HUES48 (cell line): Measurements from ENCODE around the gene FRRS1L.

Experiments used
- H3K27ac ChIP-seq: one replicate; pipeline ENCODE4 v1.7.0; 2013; ENCODE audit warnings: low read depth, low read length, inconsistent platforms
- H3K27me3 ChIP-seq: 2 replicates; pipeline ENCODE4 v1.6.1; 2013; ENCODE audit warnings: mild to moderate bottlenecking, low read length; ENCODE audit not compliant: control insufficient read depth, insufficient read depth
- H3K36me3 ChIP-seq: 2 replicates; pipeline ENCODE4 v1.6.1; 2013; ENCODE audit warnings: low read length; ENCODE audit not compliant: control insufficient read depth, insufficient read depth
- H3K4me1 ChIP-seq: 2 replicates; pipeline ENCODE4 v1.6.1; 2013; ENCODE audit warnings: mild to moderate bottlenecking, low read length; ENCODE audit not compliant: control insufficient read depth, insufficient read depth
- H3K4me3 ChIP-seq: 2 replicates; pipeline ENCODE4 v1.5.1; 2013; ENCODE audit warnings: mild to moderate bottlenecking, low read depth, low read length
- H3K9ac ChIP-seq: 2 replicates; pipeline ENCODE4 v1.6.1; 2013; ENCODE audit warnings: mild to moderate bottlenecking, low read depth, low read length, moderate library complexity
- H3K9me3 ChIP-seq: 2 replicates; pipeline ENCODE4 v1.6.1; 2013; ENCODE audit warnings: low read length; ENCODE audit not compliant: control insufficient read depth, insufficient read depth

Gene FRRS1L

DNA sequence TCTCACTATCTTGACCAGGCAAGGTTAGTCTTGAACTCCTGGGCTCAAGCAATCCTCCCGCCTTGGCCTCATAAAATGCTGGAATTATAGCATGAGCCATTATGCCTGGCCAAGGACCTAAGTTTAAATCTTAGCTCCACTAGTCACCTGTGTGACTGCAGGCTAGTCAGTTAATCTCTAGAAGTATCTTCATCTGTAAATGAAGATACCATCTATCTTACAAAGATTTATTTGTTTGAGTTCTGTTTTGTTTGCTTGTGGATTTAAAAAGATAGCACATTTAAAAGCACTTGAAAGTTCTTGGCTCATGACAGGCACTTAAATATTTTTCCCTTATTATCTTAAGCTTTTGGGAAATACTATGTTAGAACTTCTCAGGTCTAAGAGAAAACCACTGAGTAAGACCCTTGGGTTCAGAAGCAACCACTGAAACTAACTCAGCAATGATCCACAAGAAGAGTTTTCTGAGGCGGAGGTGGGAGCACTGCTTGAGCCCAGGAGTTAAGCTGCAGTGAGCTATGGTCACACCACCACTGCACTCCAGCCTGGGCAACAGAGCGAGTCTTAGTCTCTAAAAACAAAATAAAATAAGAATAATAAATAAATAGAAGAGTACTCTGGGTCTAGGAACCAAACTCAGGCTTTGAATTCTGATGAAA, 66.4 kb downstream of the FRRS1L start:
- Histone ChIP-seq H3K9ac (no peak overlapping the region), H3K27me3 (no peaks in the 10 kb centered on the region), H3K4me1 (peaks cover 21% of the 10 kb centered on the region), H3K4me3 (no peak overlapping the region), H3K36me3 (peaks cover 33% of the 10 kb centered on the region), H3K9me3 (no peaks in the 10 kb centered on the region), H3K27ac (no peak overlapping the region)

GRCh38 chr9:109098960-109099308, 68.1 kb downstream of the FRRS1L start:
- peak overlapping the region; percentile 5 for H3K27ac ChIP-seq
- H3K9ac ChIP-seq: no peak overlapping the region
- H3K4me3 ChIP-seq: no peak overlapping the region
- no peaks in the 10 kb centered on the region for H3K9me3 ChIP-seq
- peaks cover 21% of the 10 kb centered on the region for H3K4me1 ChIP-seq
- peaks cover 35% of the 10 kb centered on the region for H3K36me3 ChIP-seq
- H3K27me3 ChIP-seq: no peaks in the 10 kb centered on the region

- Histone ChIP-seq H3K4me3 (no peak overlapping the region), H3K27me3 (no peaks in the 10 kb centered on the region), H3K9ac (peak overlapping the region; percentile 31; the same call in 1 of the 2 replicates), H3K9me3 (no peaks in the 10 kb centered on the region), H3K4me1 (peaks cover 25% of the 10 kb centered on the region), H3K36me3 (peaks cover 38% of the 10 kb centered on the region), H3K27ac (peak overlapping the region; percentile 5)
Observed at GRCh38 chr9:109098171-109098959, 68.7 kb downstream of the FRRS1L start.

GRCh38 chr9:109097146-109097545, 69.9 kb downstream of the FRRS1L start:
- Histone ChIP-seq H3K4me1 (peaks cover 28% of the 10 kb centered on the region), H3K9ac (no peak overlapping the region), H3K27ac (no peak overlapping the region), H3K36me3 (peaks cover 43% of the 10 kb centered on the region), H3K27me3 (no peaks in the 10 kb centered on the region), H3K9me3 (no peaks in the 10 kb centered on the region), H3K4me3 (no peak overlapping the region)

DNA sequence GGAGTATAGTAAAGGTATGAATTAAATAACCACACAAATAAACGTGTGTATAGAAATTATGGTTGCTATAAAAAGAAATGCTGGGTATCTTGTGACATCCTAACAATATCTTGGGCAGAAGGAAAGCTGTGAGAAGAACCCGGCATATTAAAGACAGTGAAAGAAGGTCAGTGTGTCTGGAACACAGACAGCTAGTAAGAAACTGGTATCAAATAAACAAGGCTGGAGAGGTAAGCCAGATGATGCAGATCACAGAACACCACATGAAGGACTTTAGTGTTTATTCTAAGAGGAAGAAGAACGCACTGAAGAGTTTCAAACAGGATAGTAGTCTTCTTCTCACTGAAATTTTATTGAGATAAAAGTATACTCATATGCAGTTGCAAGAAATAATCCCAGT, 71.7 kb downstream of the FRRS1L start:
- Histone ChIP-seq H3K9me3 (no peaks in the 10 kb centered on the region), H3K4me3 (no peak overlapping the region), H3K9ac (no peak overlapping the region), H3K36me3 (peaks cover 57% of the 10 kb centered on the region), H3K27ac (no peak overlapping the region), H3K4me1 (peaks cover 28% of the 10 kb centered on the region), H3K27me3 (no peaks in the 10 kb centered on the region)

DNA sequence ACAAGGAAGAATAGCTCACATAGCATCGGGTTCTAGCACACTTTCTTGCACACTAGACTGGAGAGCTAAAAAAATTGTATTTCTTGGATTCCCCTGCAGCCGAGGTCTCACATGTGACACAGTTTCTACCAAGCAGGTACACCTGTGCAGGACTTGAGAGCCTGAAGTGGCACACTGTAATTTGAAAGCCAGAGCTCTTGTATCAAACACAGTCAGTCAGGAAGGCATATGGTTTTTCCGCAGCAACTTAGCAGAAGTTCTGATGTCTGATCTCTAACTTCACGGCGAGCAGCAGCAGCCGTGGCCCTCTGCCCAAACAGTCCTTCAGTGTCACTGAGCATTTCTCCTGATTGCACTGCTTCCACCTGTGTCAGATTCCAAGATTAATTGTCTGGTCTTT, 72.8 kb downstream of the FRRS1L start:
- H3K9ac ChIP-seq: no peak overlapping the region
- no peaks in the 10 kb centered on the region for H3K27me3 ChIP-seq
- no peak overlapping the region for H3K4me3 ChIP-seq
- no peak overlapping the region for H3K27ac ChIP-seq
- no peaks in the 10 kb centered on the region for H3K9me3 ChIP-seq
- peaks cover 58% of the 10 kb centered on the region for H3K36me3 ChIP-seq
- peaks cover 24% of the 10 kb centered on the region for H3K4me1 ChIP-seq

DNA sequence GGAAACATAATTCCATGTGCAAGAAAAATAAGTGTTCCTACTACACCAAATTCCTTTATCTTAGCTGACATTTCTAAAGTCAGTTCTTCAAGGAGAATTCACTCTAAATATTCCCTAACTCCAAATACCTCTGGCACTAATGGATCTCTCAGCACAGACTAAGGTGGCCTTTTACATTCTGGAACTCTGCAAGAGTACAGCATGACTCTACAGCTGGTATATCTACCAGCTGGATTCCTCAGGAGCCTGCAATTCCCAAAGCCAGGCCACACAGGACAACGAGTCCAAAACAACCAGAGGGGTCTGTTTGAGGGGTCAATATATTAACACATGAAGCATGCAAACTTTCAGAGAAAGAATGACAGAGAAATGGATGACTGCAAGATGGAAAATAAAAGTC, 74.5 kb downstream of the FRRS1L start:
- no peak overlapping the region for H3K4me3 ChIP-seq
- no peak overlapping the region for H3K27ac ChIP-seq
- no peaks in the 10 kb centered on the region for H3K27me3 ChIP-seq
- no peak overlapping the region for H3K9ac ChIP-seq
- peaks cover 70% of the 10 kb centered on the region for H3K36me3 ChIP-seq
- H3K4me1 ChIP-seq: peaks cover 11% of the 10 kb centered on the region; the same call in 1 of the 2 replicates
- H3K9me3 ChIP-seq: no peaks in the 10 kb centered on the region

DNA sequence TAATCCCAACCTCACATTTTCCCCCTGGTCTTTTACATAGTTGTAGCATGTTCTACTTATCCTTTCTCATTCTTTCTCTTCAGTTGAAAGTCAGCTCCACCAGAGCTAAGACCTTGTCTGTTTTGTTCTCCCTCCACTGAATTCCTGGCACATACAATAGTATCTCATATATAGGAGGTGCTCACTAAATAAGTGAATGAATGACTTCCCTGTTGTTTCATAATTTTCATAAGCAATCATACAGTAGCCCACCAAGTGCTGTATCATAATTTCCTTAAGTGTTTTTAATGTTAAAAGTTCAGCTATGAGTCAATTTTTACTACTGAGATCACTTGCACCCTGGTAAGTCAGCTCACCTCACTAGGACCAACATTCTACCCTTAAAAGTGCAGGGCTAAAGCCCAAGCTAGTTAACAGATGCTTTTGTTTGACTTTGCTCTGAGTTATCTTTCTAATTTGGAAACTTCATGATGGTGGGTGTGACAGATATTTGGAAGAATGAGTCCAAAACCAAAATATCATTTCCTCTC, 74.9 kb downstream of the FRRS1L start:
- Histone ChIP-seq H3K36me3 (peaks cover 75% of the 10 kb centered on the region), H3K4me3 (no peak overlapping the region), H3K9ac (no peak overlapping the region), H3K27ac (no peak overlapping the region), H3K27me3 (no peaks in the 10 kb centered on the region), H3K9me3 (no peaks in the 10 kb centered on the region), H3K4me1 (peaks cover 8% of the 10 kb centered on the region; the same call in 1 of the 2 replicates)

GRCh38 chr9:109088221-109088620, 78.8 kb downstream of the FRRS1L start:
- H3K9ac ChIP-seq: no peak overlapping the region
- no peaks in the 10 kb centered on the region for H3K9me3 ChIP-seq
- H3K4me3 ChIP-seq: no peak overlapping the region
- H3K36me3 ChIP-seq: peaks cover 80% of the 10 kb centered on the region
- no peak overlapping the region for H3K27ac ChIP-seq
- no peaks in the 10 kb centered on the region for H3K27me3 ChIP-seq
- H3K4me1 ChIP-seq: peaks cover 2% of the 10 kb centered on the region; the same call in 1 of the 2 replicates

DNA sequence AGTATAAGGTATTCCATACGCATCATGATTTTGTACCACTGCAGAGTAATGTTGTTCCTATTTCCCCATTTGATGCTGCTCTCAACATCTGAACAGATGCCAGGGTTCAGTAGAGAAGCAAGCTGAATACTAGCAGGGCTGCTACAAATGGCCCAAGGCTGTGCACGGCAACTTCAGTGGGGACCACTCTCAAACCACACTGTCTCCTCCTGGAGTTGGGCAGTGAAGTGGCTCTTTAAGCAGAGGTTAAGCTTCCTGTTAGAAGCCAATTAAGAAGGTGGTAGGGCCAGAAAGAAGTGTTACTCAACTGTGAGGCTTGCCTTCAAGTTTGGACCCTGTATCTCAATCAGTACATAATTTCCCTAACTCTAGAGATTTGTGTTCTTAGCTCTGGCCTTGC, 79.3 kb downstream of the FRRS1L start:
- Histone ChIP-seq H3K27ac (no peak overlapping the region), H3K9me3 (no peaks in the 10 kb centered on the region), H3K4me1 (no peaks in the 10 kb centered on the region), H3K27me3 (no peaks in the 10 kb centered on the region), H3K36me3 (peaks cover 75% of the 10 kb centered on the region), H3K4me3 (no peak overlapping the region), H3K9ac (no peak overlapping the region)

DNA sequence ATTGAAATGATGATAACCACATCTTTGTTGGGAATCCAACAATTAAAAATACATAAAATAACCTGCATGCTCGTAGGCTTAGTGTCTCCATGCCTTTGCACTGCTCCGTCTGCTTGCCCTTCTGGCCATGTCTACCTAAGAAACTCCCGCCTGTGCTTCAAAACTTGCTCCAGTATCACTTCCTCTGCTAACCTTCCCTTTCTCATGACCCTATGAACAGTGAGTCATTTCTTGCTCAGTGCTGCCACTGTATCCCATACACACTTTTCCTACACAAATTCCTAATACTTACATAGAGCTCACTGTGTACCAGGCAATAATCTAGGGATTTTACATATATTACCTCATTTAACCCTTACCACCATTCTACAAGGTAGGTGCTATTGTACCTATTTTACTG, 80.8 kb downstream of the FRRS1L start:
- H3K9me3 ChIP-seq: no peaks in the 10 kb centered on the region
- no peaks in the 10 kb centered on the region for H3K4me1 ChIP-seq
- H3K36me3 ChIP-seq: peaks cover 71% of the 10 kb centered on the region
- no peak overlapping the region for H3K4me3 ChIP-seq
- no peaks in the 10 kb centered on the region for H3K27me3 ChIP-seq
- no peak overlapping the region for H3K27ac ChIP-seq
- no peak overlapping the region for H3K9ac ChIP-seq
